CD4-positive, alpha-beta T cell (primary cell): ENCODE measurements around the gene PRKAR1B. TPM values are rescaled to one million over a fixed set of nuclear protein-coding genes. Genes with fewer than 3 reads are reported as not detected.

Experiments
- ATAC-seq: fragments of 200-7000 bp; cut with Tn5 transposase; one replicate; pipeline ENCODE4 v1.10.0; 2022; ENCODE audit warnings: mild to moderate bottlenecking; ENCODE audit not compliant: poor library complexity
- CTCF ChIA-PET: fragments of 350-600 bp; sonication (Branson Sonifier 250); formaldehyde crosslinking; loops from one replicate; lab custom pipeline; 2021; ENCODE audit warnings: antibody characterized with exemption, inconsistent platforms; lab: Charles Lee
- POLR2A ChIA-PET: fragments of 350-600 bp; sonication (Branson Sonifier 250); formaldehyde crosslinking; loops from one replicate; lab custom pipeline; 2021; ENCODE audit warnings: antibody characterized with exemption, inconsistent platforms; lab: Charles Lee
- DNase-seq, 14 experiments: peaks; one replicate each; pipeline ENCODE4 v3.0.0-alpha.2; 2013 to 2020; ENCODE audit warnings: mixed read lengths in 2 of 14
- H3K27ac ChIP-seq, 2 donors: one replicate each; pipeline versions ENCODE4 v1.5.1 to v1.7.0; 2013; ENCODE audit warnings: low read length in 2 of 2, low read depth in 1 of 2, mild to moderate bottlenecking in 1 of 2
- H3K27me3 ChIP-seq, 2 experiments: 1 replicate in 1 of 2; 2 replicates in 1 of 2; pipeline versions ENCODE4 v1.6.1 to v1.7.0; 2013; ENCODE audit warnings: low read length in 2 of 2, control low read depth in 1 of 2, mild to moderate bottlenecking in 1 of 2, moderate library complexity in 1 of 2; ENCODE audit not compliant: insufficient read depth in 2 of 2, control insufficient read depth in 1 of 2
- H3K36me3 ChIP-seq: one replicate; pipeline ENCODE4 v1.6.1; 2013; ENCODE audit warnings: low read length, control low read depth; ENCODE audit not compliant: insufficient read depth
- H3K4me1 ChIP-seq: one replicate; pipeline ENCODE4 v1.6.1; 2013; ENCODE audit warnings: low read length, control low read depth; ENCODE audit not compliant: insufficient read depth
- H3K4me3 ChIP-seq: one replicate; pipeline ENCODE4 v1.5.1; 2013; ENCODE audit warnings: mild to moderate bottlenecking, low read length, moderate library complexity
- H3K9me3 ChIP-seq, 2 experiments: 1 replicate in 1 of 2; 2 replicates in 1 of 2; pipeline versions ENCODE4 v1.6.1 to v1.7.0; 2013; ENCODE audit warnings: low read length in 2 of 2, mild to moderate bottlenecking in 2 of 2, control low read depth in 1 of 2, moderate library complexity in 1 of 2; ENCODE audit not compliant: control insufficient read depth in 1 of 2, insufficient read depth in 1 of 2
- H3K27ac Mint-ChIP-seq: one replicate; pipeline ENCODE4 v1.8.0; 2020; ENCODE audit warnings: mixed read lengths
- H3K27me3 Mint-ChIP-seq: one replicate; pipeline ENCODE4 v1.8.0; 2021; ENCODE audit warnings: mixed read lengths
- H3K36me3 Mint-ChIP-seq: one replicate; pipeline ENCODE4 v1.8.0; 2021; ENCODE audit warnings: low read depth, mixed read lengths
- H3K4me1 Mint-ChIP-seq: one replicate; pipeline ENCODE4 v1.8.0; 2021; ENCODE audit warnings: low read depth, mixed read lengths
- H3K4me3 Mint-ChIP-seq: one replicate; pipeline ENCODE4 v1.8.0; 2020; ENCODE audit warnings: mild to moderate bottlenecking, mixed read lengths
- H3K9me3 Mint-ChIP-seq: one replicate; pipeline ENCODE4 v1.8.0; 2020; ENCODE audit warnings: mixed read lengths
- CTCF ChIP-seq: fragments of 200-600 bp; IDR thresholded peaks from one replicate; pipeline ENCODE4 v1.8.0; 2022; ENCODE audit warnings: antibody characterized with exemption, mild to moderate bottlenecking
- intact Hi-C, 2 experiments: fragments of 100-400 bp; cut with DNase I in 1 of 2; cut with micrococcal nuclease in 1 of 2; formaldehyde crosslinking; loops; one replicate each; pipeline versions ENCODE4 v1.15.1 to v1.9.0; 2023 to 2025; cut with DNase I, micrococcal nuclease
- total RNA-seq, 174 experiments: library from RNA in 2 of 174; stranded (reverse) in 2 of 174; gene quantifications; one replicate each; pipeline ENCODE4 v1.2.3 and lab custom pipeline; 2021 to 2026

Gene PRKAR1B
- total RNA-seq, 2 experiments from 2014 or later, result 18.8 to 19.5 TPM

- Mint-ChIP-seq H3K27me3 (no peaks in the 10 kb centered on the region), H3K4me3 (no peak overlapping the region), H3K27ac (no peak overlapping the region), H3K9me3 (no peaks in the 10 kb centered on the region), H3K4me1 (peaks cover 20% of the 10 kb centered on the region), H3K36me3 (peaks cover 5% of the 10 kb centered on the region)
- no peaks in the 10 kb centered on the region for H3K36me3 ChIP-seq
- DNase-seq, result no peak
- ATAC-seq, result no peak
- H3K27me3 ChIP-seq, result no peaks in the 10 kb centered on the region
- peaks cover 5% of the 10 kb centered on the region for H3K4me1 ChIP-seq
- H3K27ac ChIP-seq, result no peak overlapping the region
- no peak overlapping the region for H3K4me3 ChIP-seq
- TF ChIP-seq CTCF, result no peak
- H3K9me3 ChIP-seq, result peaks cover 0 to 27% of the 10 kb centered on the region in 2 experiments
- CTCF ChIA-PET, result no interaction called here
- POLR2A ChIA-PET, result no interaction called here
- intact Hi-C loops, result no loop called here
These were observed 85.1 kb downstream of the PRKAR1B start for GRCh38 chr7:641966-642365.

- H3K9me3 Mint-ChIP-seq, result no peaks in the 10 kb centered on the region
- peaks cover 0 to 27% of the 10 kb centered on the region in 2 experiments for H3K9me3 ChIP-seq
- H3K27ac ChIP-seq, result no peak overlapping the region
- peaks cover 20% of the 10 kb centered on the region for H3K4me1 Mint-ChIP-seq
- ATAC-seq, result no peak
- no peak for TF ChIP-seq CTCF
- no peak overlapping the region for H3K4me3 Mint-ChIP-seq
- peaks cover 8% of the 10 kb centered on the region for H3K4me1 ChIP-seq
- CTCF ChIA-PET, result no interaction called here
- intact Hi-C loops, result no loop called here
- no peaks in the 10 kb centered on the region for H3K27me3 ChIP-seq
- POLR2A ChIA-PET, result no interaction called here
- H3K36me3 ChIP-seq, result no peaks in the 10 kb centered on the region
- H3K36me3 Mint-ChIP-seq, result peaks cover 5% of the 10 kb centered on the region
- H3K27me3 Mint-ChIP-seq, result no peaks in the 10 kb centered on the region
- no peak overlapping the region for H3K4me3 ChIP-seq
- no peak overlapping the region for H3K27ac Mint-ChIP-seq
- no peak for DNase-seq
These were observed 85.8 kb downstream of the PRKAR1B start for GRCh38 chr7:641269-641671.

- Mint-ChIP-seq H3K36me3 (peaks cover 5% of the 10 kb centered on the region), H3K9me3 (no peaks in the 10 kb centered on the region), H3K4me3 (no peak overlapping the region), H3K4me1 (peaks cover 20% of the 10 kb centered on the region), H3K27me3 (no peaks in the 10 kb centered on the region), H3K27ac (no peak overlapping the region)
- CTCF ChIA-PET, result no interaction called here
- DNase-seq, result no peak
- H3K9me3 ChIP-seq, result peaks cover 0 to 10% of the 10 kb centered on the region in 2 experiments
- H3K4me1 ChIP-seq, result peaks cover 8% of the 10 kb centered on the region
- no peak for TF ChIP-seq CTCF
- POLR2A ChIA-PET, result no interaction called here
- no peak for ATAC-seq
- intact Hi-C loops, result loop anchor here in 1 of 2 experiments (5.0 kb wide), 1 partner anchor 116 kb away; no protein-coding TSS in a partner anchor
- H3K27me3 ChIP-seq, result no peaks in the 10 kb centered on the region
- no peak overlapping the region for H3K4me3 ChIP-seq
- H3K36me3 ChIP-seq, result no peaks in the 10 kb centered on the region
- H3K27ac ChIP-seq, result no peak overlapping the region
These were observed 88.6 kb downstream of the PRKAR1B start for GRCh38 chr7:638256-639011.
